SK-N-SH (cell line): Measurements from ENCODE around the gene LTBP2. TPM values are rescaled to one million over a fixed set of nuclear protein-coding genes. Genes with fewer than 3 reads are reported as not detected.
A peak's percentile ranks its signal among the peaks of the same experiment; 100 is the strongest.

Experiments used
- CTCF ChIA-PET: fragments of 300-600, 350-600 bp; formaldehyde crosslinking; extraction: SDS; loops from one replicate; lab custom pipeline; 2021; lab: Yijun Ruan, JAX
- POLR2A ChIA-PET: fragments of 350-600 bp; sonication (Branson Sonifier 250); formaldehyde crosslinking; extraction: SDS; loops from one replicate; lab custom pipeline; 2020; ENCODE audit warnings: antibody characterized with exemption, inconsistent platforms; lab: Yijun Ruan, JAX
- DNase-seq: peaks from one replicate; pipeline ENCODE4 v3.0.0; 2012
- H2AFZ ChIP-seq: fragments of 200-600 bp; sonication (generic); 2 replicates; pipeline ENCODE4 v1.8.1; 2016; ENCODE audit warnings: antibody characterized with exemption, mild to moderate bottlenecking, low read depth
- H3F3A ChIP-seq: fragments of 200-600 bp; sonication (generic); replicated peaks from 2 replicates; pipeline ENCODE3; 2016; ENCODE audit warnings: antibody characterized with exemption, mild to moderate bottlenecking; ENCODE audit not compliant: insufficient read depth
- H3K27ac ChIP-seq, 2 experiments: fragments of 200-500 bp in 1 of 2; fragments of 200-600 bp in 1 of 2; sonication (Bioruptor generic) in 1 of 2; sonication (generic), shearing (Covaris generic) in 1 of 2; 2 replicates each; pipeline versions ENCODE4 v1.5.1 to v1.6.1; 2014 to 2016; ENCODE audit warnings: low read depth in 2 of 2, inconsistent platforms in 1 of 2, low read length in 1 of 2, mild to moderate bottlenecking in 1 of 2, mixed read lengths in 1 of 2
- H3K27me3 ChIP-seq: fragments of 200-600 bp; sonication (generic), shearing (Covaris generic); 2 replicates; pipeline ENCODE4 v1.6.1; 2016; ENCODE audit warnings: mixed run types; ENCODE audit not compliant: insufficient read depth
- H3K36me3 ChIP-seq, 2 experiments: fragments of 200-500 bp in 1 of 2; fragments of 200-600 bp in 1 of 2; sonication (Bioruptor generic) in 1 of 2; sonication (generic) in 1 of 2; replicated peaks in 1 of 2; 2 replicates each; pipeline versions ENCODE3 to v1.5.1; 2014 to 2016; ENCODE audit warnings: low read length in 1 of 2, mild to moderate bottlenecking in 1 of 2; ENCODE audit not compliant: insufficient read depth in 2 of 2, control insufficient read depth in 1 of 2
- H3K4me1 ChIP-seq, 2 experiments: fragments of 200-500 bp in 1 of 2; fragments of 200-600 bp in 1 of 2; sonication (Bioruptor generic) in 1 of 2; sonication (generic), shearing (Covaris generic) in 1 of 2; 2 replicates each; pipeline versions ENCODE4 v1.5.1 to v1.6.1; 2014 to 2016; ENCODE audit warnings: low read depth in 1 of 2, low read length in 1 of 2, mixed run types in 1 of 2; ENCODE audit not compliant: insufficient read depth in 2 of 2, control insufficient read depth in 1 of 2
- H3K4me2 ChIP-seq: fragments of 200-600 bp; sonication (generic), shearing (Covaris generic); 2 replicates; pipeline ENCODE4 v1.6.1; 2017; ENCODE audit warnings: mixed run types
- H3K4me3 ChIP-seq, 2 experiments: fragments of 200-500 bp in 1 of 2; fragments of 200-600 bp in 1 of 2; sonication (Bioruptor generic) in 1 of 2; sonication (generic), shearing (Covaris generic) in 1 of 2; 2 replicates each; pipeline versions ENCODE4 v1.5.1 to v1.8.1; 2014 to 2016; ENCODE audit warnings: low read depth in 2 of 2, inconsistent platforms in 1 of 2, low read length in 1 of 2, mild to moderate bottlenecking in 1 of 2, mixed read lengths in 1 of 2, moderate library complexity in 1 of 2
- H3K79me2 ChIP-seq: fragments of 200-600 bp; sonication (generic); 2 replicates; pipeline ENCODE4 v1.8.1; 2017; ENCODE audit warnings: mild to moderate bottlenecking; ENCODE audit not compliant: insufficient read depth
- H3K9ac ChIP-seq: fragments of 200-600 bp; sonication (generic); 2 replicates; pipeline ENCODE4 v1.6.1; 2017; ENCODE audit warnings: mixed run types
- H3K9me2 ChIP-seq: fragments of 200-600 bp; sonication (generic); 2 replicates; pipeline ENCODE4 v1.6.1; 2017; ENCODE audit warnings: mixed run types
- H3K9me3 ChIP-seq: fragments of 200-600 bp; sonication (generic); 2 replicates; pipeline ENCODE4 v1.6.1; 2017; ENCODE audit warnings: mixed run types, mild to moderate bottlenecking, moderate library complexity
- H4K20me1 ChIP-seq: fragments of 200-600 bp; sonication (generic); 2 replicates; pipeline ENCODE4 v1.6.1; 2017; ENCODE audit warnings: mild to moderate bottlenecking, mixed run types; ENCODE audit not compliant: insufficient read depth
- ELF1 ChIP-seq: IDR thresholded peaks from 2 replicates; pipeline ENCODE4 v1.4.0; 2012
- EP300 ChIP-seq, 2 experiments: IDR thresholded peaks; 2 replicates each; pipeline versions ENCODE4 v1.4.0 to v1.6.1; 2012; ENCODE audit warnings: borderline replicate concordance in 1 of 2, low read depth in 1 of 2, low read length in 1 of 2
- EZH2phosphoT487 ChIP-seq: fragments of 200-600 bp; sonication (generic); IDR thresholded peaks from 2 replicates; pipeline ENCODE4 v1.6.1; 2017; ENCODE audit warnings: low read depth, mixed run types, mild to moderate bottlenecking, antibody characterized with exemption, moderate library complexity, borderline replicate concordance
- FOXM1 ChIP-seq: IDR thresholded peaks from 2 replicates; pipeline ENCODE4 v1.4.0; 2012; ENCODE audit warnings: low read depth, mild to moderate bottlenecking
- GATA2 ChIP-seq: sonication (generic); formaldehyde crosslinking; IDR thresholded peaks from 2 replicates; pipeline ENCODE4 v1.5.0; 2020; ENCODE audit warnings: mild to moderate bottlenecking, missing genetic modification reagents
- MXI1 ChIP-seq: IDR thresholded peaks from 2 replicates; pipeline ENCODE4 v1.6.1; 2012; ENCODE audit warnings: mild to moderate bottlenecking, low read depth, low read length, improper control_type of control experiment
- NRF1 ChIP-seq: IDR thresholded peaks from 2 replicates; pipeline ENCODE4 v1.6.1; 2012; ENCODE audit warnings: low read depth, mild to moderate bottlenecking, low read length
- RAD21 ChIP-seq: IDR thresholded peaks from 2 replicates; pipeline ENCODE4 v1.6.1; 2012; ENCODE audit warnings: mild to moderate bottlenecking, low read length
- RFX5 ChIP-seq: IDR thresholded peaks from 2 replicates; pipeline ENCODE4 v1.6.1; 2012; ENCODE audit warnings: mild to moderate bottlenecking, improper control_type of control experiment, low read length
- TCF12 ChIP-seq: IDR thresholded peaks from 2 replicates; pipeline ENCODE4 v1.4.0; 2012
- TEAD4 ChIP-seq: IDR thresholded peaks from 2 replicates; pipeline ENCODE4 v1.4.0; 2012; ENCODE audit warnings: mild to moderate bottlenecking, borderline replicate concordance; ENCODE audit not compliant: insufficient read depth
- YY1 ChIP-seq: IDR thresholded peaks from 2 replicates; pipeline ENCODE4 v1.4.0; 2012; ENCODE audit warnings: low read depth, mild to moderate bottlenecking
- WGBS: methylation state at CpG from one replicate; pipeline ENCODE4 v1.1.6; 2017; ENCODE audit warnings: low lambda C conversion rate; 5-methylcytosine and 5-hydroxymethylcytosine counted together
- polyA plus RNA-seq, 3 experiments: library from polyadenylated mRNA; depleted of rRNA; stranded (reverse); fragments of >200 nt; gene quantifications; 2 replicates each; pipeline ENCODE4 v1.2.3, GENCODE V29; 2012
- TF ChIP-seq, protein P1 (sequence below): IDR thresholded peaks from 2 replicates; pipeline ENCODE4 v1.4.0; 2012; ENCODE audit warnings: low read depth
- TF ChIP-seq, protein P2 (sequence below): IDR thresholded peaks from 2 replicates; pipeline ENCODE4 v1.4.0; 2012; ENCODE audit warnings: low read depth, borderline replicate concordance
- TF ChIP-seq, protein P3 (sequence below): IDR thresholded peaks from 2 replicates; pipeline ENCODE4 v1.4.0; 2012; ENCODE audit warnings: low read depth, borderline replicate concordance
- TF ChIP-seq, protein P4 (sequence below): fragments of 150-350 bp; IDR thresholded peaks from 2 replicates; pipeline ENCODE4 v1.6.1; 2017; ENCODE audit warnings: antibody characterized with exemption, low read length, low read depth, borderline replicate concordance
- TF ChIP-seq, protein P5 (sequence below): fragments of 200-600 bp; sonication (generic); IDR thresholded peaks from 2 replicates; pipeline ENCODE4 v1.6.1; 2017; ENCODE audit warnings: antibody characterized with exemption, mild to moderate bottlenecking, moderate library complexity

Gene LTBP2
- polyA plus RNA-seq, 1 of the 3 experiments (the other 2 are of a cell fraction): 58.8 TPM

DNA sequence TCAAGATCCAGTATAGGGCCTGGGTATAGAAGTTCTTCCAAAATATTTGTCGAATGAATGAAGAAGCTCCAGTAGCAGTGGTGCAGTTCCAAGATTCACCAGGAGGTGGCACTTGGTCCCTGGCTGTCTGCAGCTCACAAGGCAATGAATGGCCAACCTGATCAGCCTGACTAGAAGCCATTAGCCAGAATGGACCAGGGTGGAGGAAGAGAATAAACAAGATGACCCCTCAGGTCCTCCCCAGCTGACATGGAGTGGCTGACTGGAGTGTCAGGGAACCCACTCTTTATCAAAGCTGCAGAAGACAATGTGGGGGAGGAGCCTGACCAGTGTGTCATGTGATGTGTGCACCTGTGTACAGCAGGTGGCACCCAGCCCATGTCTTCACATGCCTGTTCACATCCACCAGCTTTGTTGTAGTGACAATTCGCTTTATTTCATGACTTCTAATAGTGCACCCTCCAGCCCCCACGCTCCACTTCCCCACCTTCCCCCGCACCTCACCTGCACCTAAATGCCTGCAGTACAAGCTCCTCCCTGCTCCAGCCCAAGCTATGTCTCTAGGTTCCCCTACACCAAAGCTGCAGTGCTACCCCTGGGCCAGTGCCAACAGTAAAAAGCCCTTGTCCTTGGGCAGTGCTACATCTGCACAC lies 3.0 kb downstream of the LTBP2 start (continued):
- no peak for TF ChIP-seq TEAD4
- TF ChIP-seq, all 33 proteins: peak for 7

DNA sequence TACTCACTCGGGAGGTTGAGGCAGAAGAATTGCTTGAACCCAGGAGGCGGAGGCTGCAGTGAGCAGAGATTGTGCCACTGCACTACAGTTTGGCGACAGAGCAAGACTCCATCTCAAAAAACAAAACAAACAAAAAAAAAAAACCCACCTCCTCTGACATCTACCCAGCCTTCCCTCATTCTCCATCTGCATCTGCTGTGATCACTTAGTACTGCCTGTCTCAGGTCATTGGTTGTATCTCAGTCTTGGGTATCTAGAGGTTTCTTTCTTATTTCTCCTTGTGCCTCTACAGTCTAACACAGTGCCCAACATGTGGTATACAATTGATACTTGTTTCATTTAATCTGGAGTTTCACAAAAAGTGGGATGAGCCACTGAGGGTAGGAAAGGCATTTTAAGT lies 5.3 kb downstream of the LTBP2 start:
- POLR2A ChIA-PET: no interaction called here
- peak overlapping the region in 1 of 2 experiments; percentile 64; a peak in 3 of 4 replicates for H3K27ac ChIP-seq

More for the DNA sequence above, 5.3 kb downstream of the LTBP2 start:
- CTCF ChIA-PET: interaction anchor here (1.2 to 2.1 kb wide), 3 partner anchors 32 to 45 kb away, joined by 3 to 5 read pairs (median 3); no protein-coding TSS in a partner anchor
- H3K9me3 ChIP-seq: no peaks in the 10 kb centered on the region
- WGBS: 100% methylated on average over 3 of the region's 3 CpGs
- peaks cover 30 to 33% of the 10 kb centered on the region in 2 experiments; a peak in 3 of 4 replicates for H3K4me1 ChIP-seq
- no peaks in the 10 kb centered on the region for H3K27me3 ChIP-seq
- H4K20me1 ChIP-seq: peaks cover 27% of the 10 kb centered on the region; the same call in 1 of the 2 replicates
- H3K4me2 ChIP-seq: peak overlapping the region; percentile 44
- H3K9ac ChIP-seq: peak overlapping the region; percentile 39; the same call in 1 of the 2 replicates
- TF ChIP-seq RFX5 (no peak), EP300 (IDR thresholded peaks at IDR 0.05; ENCODE audit: borderline replicate concordance in 1 of 2, low read depth in 1 of 2, low read length in 1 of 2) (no peak), YY1 (no peak), TEAD4 (no peak), EZH2phosphoT487 (no peak), RAD21 (no peak), GATA2 (CRISPR knock-in tag) (no peak), TCF12 (no peak), NRF1 (no peak), FOXM1 (no peak), MXI1 (no peak), ELF1 (no peak)
- TF ChIP-seq, protein P1, sequence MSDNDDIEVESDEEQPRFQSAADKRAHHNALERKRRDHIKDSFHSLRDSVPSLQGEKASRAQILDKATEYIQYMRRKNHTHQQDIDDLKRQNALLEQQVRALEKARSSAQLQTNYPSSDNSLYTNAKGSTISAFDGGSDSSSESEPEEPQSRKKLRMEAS: no peak
- TF ChIP-seq, protein P2, sequence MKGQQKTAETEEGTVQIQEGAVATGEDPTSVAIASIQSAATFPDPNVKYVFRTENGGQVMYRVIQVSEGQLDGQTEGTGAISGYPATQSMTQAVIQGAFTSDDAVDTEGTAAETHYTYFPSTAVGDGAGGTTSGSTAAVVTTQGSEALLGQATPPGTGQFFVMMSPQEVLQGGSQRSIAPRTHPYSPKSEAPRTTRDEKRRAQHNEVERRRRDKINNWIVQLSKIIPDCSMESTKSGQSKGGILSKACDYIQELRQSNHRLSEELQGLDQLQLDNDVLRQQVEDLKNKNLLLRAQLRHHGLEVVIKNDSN: no peak
- TF ChIP-seq, protein P3, sequence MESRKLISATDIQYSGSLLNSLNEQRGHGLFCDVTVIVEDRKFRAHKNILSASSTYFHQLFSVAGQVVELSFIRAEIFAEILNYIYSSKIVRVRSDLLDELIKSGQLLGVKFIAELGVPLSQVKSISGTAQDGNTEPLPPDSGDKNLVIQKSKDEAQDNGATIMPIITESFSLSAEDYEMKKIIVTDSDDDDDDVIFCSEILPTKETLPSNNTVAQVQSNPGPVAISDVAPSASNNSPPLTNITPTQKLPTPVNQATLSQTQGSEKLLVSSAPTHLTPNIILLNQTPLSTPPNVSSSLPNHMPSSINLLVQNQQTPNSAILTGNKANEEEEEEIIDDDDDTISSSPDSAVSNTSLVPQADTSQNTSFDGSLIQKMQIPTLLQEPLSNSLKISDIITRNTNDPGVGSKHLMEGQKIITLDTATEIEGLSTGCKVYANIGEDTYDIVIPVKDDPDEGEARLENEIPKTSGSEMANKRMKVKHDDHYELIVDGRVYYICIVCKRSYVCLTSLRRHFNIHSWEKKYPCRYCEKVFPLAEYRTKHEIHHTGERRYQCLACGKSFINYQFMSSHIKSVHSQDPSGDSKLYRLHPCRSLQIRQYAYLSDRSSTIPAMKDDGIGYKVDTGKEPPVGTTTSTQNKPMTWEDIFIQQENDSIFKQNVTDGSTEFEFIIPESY: no peak
- TF ChIP-seq, protein P4, sequence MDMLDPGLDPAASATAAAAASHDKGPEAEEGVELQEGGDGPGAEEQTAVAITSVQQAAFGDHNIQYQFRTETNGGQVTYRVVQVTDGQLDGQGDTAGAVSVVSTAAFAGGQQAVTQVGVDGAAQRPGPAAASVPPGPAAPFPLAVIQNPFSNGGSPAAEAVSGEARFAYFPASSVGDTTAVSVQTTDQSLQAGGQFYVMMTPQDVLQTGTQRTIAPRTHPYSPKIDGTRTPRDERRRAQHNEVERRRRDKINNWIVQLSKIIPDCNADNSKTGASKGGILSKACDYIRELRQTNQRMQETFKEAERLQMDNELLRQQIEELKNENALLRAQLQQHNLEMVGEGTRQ: no peak
- TF ChIP-seq, protein P5, sequence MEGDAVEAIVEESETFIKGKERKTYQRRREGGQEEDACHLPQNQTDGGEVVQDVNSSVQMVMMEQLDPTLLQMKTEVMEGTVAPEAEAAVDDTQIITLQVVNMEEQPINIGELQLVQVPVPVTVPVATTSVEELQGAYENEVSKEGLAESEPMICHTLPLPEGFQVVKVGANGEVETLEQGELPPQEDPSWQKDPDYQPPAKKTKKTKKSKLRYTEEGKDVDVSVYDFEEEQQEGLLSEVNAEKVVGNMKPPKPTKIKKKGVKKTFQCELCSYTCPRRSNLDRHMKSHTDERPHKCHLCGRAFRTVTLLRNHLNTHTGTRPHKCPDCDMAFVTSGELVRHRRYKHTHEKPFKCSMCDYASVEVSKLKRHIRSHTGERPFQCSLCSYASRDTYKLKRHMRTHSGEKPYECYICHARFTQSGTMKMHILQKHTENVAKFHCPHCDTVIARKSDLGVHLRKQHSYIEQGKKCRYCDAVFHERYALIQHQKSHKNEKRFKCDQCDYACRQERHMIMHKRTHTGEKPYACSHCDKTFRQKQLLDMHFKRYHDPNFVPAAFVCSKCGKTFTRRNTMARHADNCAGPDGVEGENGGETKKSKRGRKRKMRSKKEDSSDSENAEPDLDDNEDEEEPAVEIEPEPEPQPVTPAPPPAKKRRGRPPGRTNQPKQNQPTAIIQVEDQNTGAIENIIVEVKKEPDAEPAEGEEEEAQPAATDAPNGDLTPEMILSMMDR: no peak
- TF ChIP-seq, all 33 proteins: peak for 0
- H3F3A ChIP-seq: peaks cover 35% of the 10 kb centered on the region
- DNase-seq: no peak
- H2AFZ ChIP-seq: no peak overlapping the region
- H3K79me2 ChIP-seq: peaks cover 100% of the 10 kb centered on the region
- 0 out of 4 replicates have a peak overlapping the region, but pooled peaks of 1 of the 2 experiments have one; percentile 6 for H3K4me3 ChIP-seq
- H3K9me2 ChIP-seq: no peaks in the 10 kb centered on the region
- peaks cover 11 to 37% of the 10 kb centered on the region in 2 experiments for H3K36me3 ChIP-seq
